ENCODE results near the gene GPR157. TPM values are rescaled to one million over a fixed set of nuclear protein-coding genes. Genes with fewer than 3 reads are reported as not detected.
A peak's percentile ranks its signal among the peaks of the same experiment; 100 is the strongest.

Gene GPR157
- total and polyA plus RNA-seq, 2 of the 13 experiments (the other 11 are each of a cell fraction or from before 2014, with no cell fraction given), result 10.1 to 19.2 TPM

DNA sequence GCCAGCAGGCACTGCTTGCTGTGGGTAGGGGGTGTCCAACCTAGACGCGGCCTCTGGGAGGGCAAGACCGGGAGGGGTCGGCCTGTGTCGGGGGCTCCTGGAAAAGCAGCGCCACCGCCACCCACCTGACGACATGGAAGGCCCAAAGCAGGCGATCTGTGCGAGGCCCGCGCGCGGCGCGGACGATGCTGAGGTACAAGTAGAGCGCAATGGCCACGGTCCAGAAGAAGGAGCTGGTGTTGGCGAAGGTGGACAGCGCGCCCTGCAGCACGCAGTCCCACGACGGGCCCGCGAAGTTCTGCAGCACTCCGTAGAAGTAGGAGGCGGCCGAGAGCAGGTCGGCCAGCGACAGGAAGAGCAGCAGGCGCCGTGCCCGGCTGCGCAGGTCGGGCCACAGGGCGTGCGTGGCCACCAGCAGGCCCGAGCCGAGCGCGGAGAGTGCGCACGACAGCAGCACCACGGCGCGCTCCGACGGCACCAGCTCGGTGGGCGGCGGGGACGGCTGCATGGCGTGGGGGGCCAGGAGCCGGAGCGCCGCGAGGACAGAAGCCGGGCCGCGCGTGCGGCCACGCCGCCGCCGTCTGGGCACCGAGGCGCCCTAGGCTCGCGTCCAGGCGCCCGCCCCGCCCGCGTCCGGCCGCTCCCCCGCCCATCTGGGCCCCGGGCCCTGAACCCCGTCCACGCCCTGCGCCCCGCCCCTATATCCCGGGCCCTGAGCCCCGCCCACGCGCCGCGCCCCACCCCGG, at the start of gene GPR157 (continued):
- TF ChIP-seq ZNF430 (CRISPR knock-in tag; IDR thresholded peaks at IDR 0.05), result peak; percentile 75; the same call in 1 of the 2 replicates
- 0 out of 2 replicates have a peak, but pooled peaks have one; percentile 76 for TF ChIP-seq ZNF563 (CRISPR knock-in tag; IDR thresholded peaks at IDR 0.05)
- 0 out of 2 replicates have a peak, but pooled peaks have one; percentile 42 for TF ChIP-seq ZNF230 (CRISPR knock-in tag; IDR thresholded peaks at IDR 0.05)
- TF ChIP-seq SOX6 (IDR thresholded peaks at IDR 0.05), result no peak
- TF ChIP-seq SOX6 (CRISPR knock-in tag; IDR thresholded peaks at IDR 0.05), result 0 out of 2 replicates have a peak, but pooled peaks have one; percentile 32
- TF ChIP-seq ZFX (CRISPR knock-in tag; IDR thresholded peaks at IDR 0.05; ENCODE audit: low read depth), result peak; percentile 90
- peak; percentile 43; the same call in 1 of the 2 replicates for TF ChIP-seq ESRRA (CRISPR knock-in tag; IDR thresholded peaks at IDR 0.05; ENCODE audit: low read depth)
- TF ChIP-seq SMAD9 (CRISPR knock-in tag; IDR thresholded peaks at IDR 0.05), result peak; percentile 80; the same call in 1 of the 2 replicates
- TF ChIP-seq, protein P1, sequence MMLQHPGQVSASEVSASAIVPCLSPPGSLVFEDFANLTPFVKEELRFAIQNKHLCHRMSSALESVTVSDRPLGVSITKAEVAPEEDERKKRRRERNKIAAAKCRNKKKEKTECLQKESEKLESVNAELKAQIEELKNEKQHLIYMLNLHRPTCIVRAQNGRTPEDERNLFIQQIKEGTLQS (CRISPR knock-in tag; IDR thresholded peaks at IDR 0.05), result peak; percentile 48; the same call in 1 of the 2 replicates
- TF ChIP-seq, protein P2, sequence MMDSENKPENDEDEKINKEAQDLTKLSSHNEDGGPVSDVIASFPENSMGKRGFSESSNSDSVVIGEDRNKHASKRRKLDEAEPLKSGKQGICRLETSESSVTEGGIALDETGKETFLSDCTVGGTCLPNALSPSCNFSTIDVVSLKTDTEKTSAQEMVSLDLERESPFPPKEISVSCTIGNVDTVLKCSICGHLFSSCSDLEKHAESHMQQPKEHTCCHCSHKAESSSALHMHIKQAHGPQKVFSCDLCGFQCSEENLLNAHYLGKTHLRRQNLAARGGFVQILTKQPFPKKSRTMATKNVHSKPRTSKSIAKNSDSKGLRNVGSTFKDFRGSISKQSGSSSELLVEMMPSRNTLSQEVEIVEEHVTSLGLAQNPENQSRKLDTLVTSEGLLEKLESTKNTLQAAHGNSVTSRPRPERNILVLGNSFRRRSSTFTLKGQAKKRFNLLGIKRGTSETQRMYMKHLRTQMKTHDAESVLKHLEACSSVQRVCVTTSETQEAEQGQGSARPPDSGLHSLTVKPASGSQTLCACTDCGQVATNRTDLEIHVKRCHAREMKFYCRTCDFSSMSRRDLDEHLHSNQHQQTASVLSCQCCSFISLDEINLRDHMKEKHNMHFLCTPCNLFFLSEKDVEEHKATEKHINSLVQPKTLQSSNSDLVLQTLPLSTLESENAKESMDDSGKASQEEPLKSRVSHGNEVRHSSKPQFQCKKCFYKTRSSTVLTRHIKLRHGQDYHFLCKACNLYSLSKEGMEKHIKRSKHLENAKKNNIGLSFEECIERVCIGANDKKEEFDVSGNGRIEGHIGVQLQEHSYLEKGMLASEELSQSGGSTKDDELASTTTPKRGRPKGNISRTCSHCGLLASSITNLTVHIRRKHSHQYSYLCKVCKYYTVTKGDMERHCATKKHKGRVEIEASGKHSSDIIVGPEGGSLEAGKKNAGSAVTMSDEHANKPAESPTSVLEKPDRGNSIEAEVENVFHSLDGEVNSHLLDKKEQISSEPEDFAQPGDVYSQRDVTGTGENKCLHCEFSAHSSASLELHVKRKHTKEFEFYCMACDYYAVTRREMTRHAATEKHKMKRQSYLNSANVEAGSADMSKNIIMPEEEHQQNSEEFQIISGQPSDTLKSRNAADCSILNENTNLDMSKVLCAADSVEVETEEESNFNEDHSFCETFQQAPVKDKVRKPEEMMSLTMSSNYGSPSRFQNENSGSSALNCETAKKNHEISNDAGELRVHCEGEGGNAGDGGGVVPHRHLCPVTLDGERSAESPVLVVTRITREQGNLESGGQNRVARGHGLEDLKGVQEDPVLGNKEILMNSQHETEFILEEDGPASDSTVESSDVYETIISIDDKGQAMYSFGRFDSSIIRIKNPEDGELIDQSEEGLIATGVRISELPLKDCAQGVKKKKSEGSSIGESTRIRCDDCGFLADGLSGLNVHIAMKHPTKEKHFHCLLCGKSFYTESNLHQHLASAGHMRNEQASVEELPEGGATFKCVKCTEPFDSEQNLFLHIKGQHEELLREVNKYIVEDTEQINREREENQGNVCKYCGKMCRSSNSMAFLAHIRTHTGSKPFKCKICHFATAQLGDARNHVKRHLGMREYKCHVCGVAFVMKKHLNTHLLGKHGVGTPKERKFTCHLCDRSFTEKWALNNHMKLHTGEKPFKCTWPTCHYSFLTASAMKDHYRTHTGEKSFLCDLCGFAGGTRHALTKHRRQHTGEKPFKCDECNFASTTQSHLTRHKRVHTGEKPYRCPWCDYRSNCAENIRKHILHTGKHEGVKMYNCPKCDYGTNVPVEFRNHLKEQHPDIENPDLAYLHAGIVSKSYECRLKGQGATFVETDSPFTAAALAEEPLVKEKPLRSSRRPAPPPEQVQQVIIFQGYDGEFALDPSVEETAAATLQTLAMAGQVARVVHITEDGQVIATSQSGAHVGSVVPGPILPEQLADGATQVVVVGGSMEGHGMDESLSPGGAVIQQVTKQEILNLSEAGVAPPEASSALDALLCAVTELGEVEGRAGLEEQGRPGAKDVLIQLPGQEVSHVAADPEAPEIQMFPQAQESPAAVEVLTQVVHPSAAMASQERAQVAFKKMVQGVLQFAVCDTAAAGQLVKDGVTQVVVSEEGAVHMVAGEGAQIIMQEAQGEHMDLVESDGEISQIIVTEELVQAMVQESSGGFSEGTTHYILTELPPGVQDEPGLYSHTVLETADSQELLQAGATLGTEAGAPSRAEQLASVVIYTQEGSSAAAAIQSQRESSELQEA (CRISPR knock-in tag; IDR thresholded peaks at IDR 0.05; ENCODE audit: not compliant biosample characterization), result peak; percentile 39
- TF ChIP-seq, protein P3, sequence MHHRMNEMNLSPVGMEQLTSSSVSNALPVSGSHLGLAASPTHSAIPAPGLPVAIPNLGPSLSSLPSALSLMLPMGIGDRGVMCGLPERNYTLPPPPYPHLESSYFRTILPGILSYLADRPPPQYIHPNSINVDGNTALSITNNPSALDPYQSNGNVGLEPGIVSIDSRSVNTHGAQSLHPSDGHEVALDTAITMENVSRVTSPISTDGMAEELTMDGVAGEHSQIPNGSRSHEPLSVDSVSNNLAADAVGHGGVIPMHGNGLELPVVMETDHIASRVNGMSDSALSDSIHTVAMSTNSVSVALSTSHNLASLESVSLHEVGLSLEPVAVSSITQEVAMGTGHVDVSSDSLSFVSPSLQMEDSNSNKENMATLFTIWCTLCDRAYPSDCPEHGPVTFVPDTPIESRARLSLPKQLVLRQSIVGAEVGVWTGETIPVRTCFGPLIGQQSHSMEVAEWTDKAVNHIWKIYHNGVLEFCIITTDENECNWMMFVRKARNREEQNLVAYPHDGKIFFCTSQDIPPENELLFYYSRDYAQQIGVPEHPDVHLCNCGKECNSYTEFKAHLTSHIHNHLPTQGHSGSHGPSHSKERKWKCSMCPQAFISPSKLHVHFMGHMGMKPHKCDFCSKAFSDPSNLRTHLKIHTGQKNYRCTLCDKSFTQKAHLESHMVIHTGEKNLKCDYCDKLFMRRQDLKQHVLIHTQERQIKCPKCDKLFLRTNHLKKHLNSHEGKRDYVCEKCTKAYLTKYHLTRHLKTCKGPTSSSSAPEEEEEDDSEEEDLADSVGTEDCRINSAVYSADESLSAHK (CRISPR knock-in tag; IDR thresholded peaks at IDR 0.05; ENCODE audit: borderline replicate concordance), result no peak
- TF ChIP-seq CHCHD3 (CRISPR knock-in tag; IDR thresholded peaks at IDR 0.05), result peak; percentile 59; the same call in 1 of the 2 replicates
- TF ChIP-seq KLF9 (CRISPR knock-in tag; IDR thresholded peaks at IDR 0.05; ENCODE audit: low read depth), result no peak; the same call in 1 of the 2 replicates
- peak; percentile 38 for TF ChIP-seq JARID2 (CRISPR knock-in tag; IDR thresholded peaks at IDR 0.05; ENCODE audit: insufficient replicate concordance)
- peak; percentile 73 for TF ChIP-seq SAP130 (CRISPR knock-in tag; IDR thresholded peaks at IDR 0.05; ENCODE audit: low read depth)
- 0 out of 2 replicates have a peak, but pooled peaks have one; percentile 5 for TF ChIP-seq KDM1A (CRISPR knock-in tag; IDR thresholded peaks at IDR 0.05)
- peak; percentile 28; the same call in 1 of the 2 replicates for TF ChIP-seq ZNF607 (CRISPR knock-in tag; IDR thresholded peaks at IDR 0.05; ENCODE audit: borderline replicate concordance)
- 0 out of 2 replicates have a peak, but pooled peaks have one; percentile 27 for TF ChIP-seq ZSCAN20 (CRISPR knock-in tag; IDR thresholded peaks at IDR 0.05; ENCODE audit: borderline replicate concordance)

All from HepG2 (cell line).